Right hindlimb (tissue), 1 donor: ENCODE data around the gene STK11.

Experiments used
- DNase-seq: peaks from one replicate; pipeline ENCODE4 v3.0.0-alpha.2; 2018

The STK11 gene

GRCh38 chr19:1274852-1275259 is 69.3 kb downstream of the STK11 start:
- DNase-seq: no peak

GRCh38 chr19:1275260-1275975 is 69.8 kb downstream of the STK11 start, which contains the start of gene FAM174C:
FAM174C (plus strand) TSS chr19:1275530; CDS start chr19:1275550, 20 bp downstream.
- DNase-seq: peak; percentile 97

GRCh38 chr19:1275976-1276627 is 70.5 kb downstream of the STK11 start:
- DNase-seq: no peak

GRCh38 chr19:1276628-1277022 is 71.0 kb downstream of the STK11 start:
- DNase-seq: no peak

GRCh38 chr19:1277061-1277460 is 71.5 kb downstream of the STK11 start:
- no peak for DNase-seq
